Umbilical cord (tissue), 2 donors: ENCODE data around the gene AWAT2. TPM values are rescaled to one million over a fixed set of nuclear protein-coding genes. Genes with fewer than 3 reads are reported as not detected.
A peak's percentile ranks its signal among the peaks of the same experiment; 100 is the strongest.

ENCODE experiments used
- DNase-seq: peaks from one replicate; pipeline ENCODE4 v3.0.0-alpha.2; 2015; ENCODE audit warnings: low spot score
- total RNA-seq: library from RNA; depleted of rRNA; stranded (reverse); fragments of >200 nt; gene quantifications from one replicate; pipeline ENCODE4 v1.2.3, GENCODE V29; 2014; ENCODE audit warnings: low replicate concordance; ENCODE audit not compliant: insufficient read depth

Gene AWAT2
- 0.96 TPM for total RNA-seq

GRCh38 chrX:70049925-70050324 is at the start of gene AWAT2:
AWAT2 (minus strand) TSS chrX:70049938; CDS start chrX:70049932, 6 bp downstream.
- DNase-seq = no peak

- DNase-seq = no peak
Measured at GRCh38 chrX:70096052-70096451, 46.3 kb upstream of the AWAT2 start.

- no peak for DNase-seq
Measured at GRCh38 chrX:70092247-70092646, 42.5 kb upstream of the AWAT2 start.

GRCh38 chrX:70089604-70090297 is 40.0 kb upstream of the AWAT2 start:
- no peak for DNase-seq

- DNase-seq = no peak
Measured at GRCh38 chrX:70088751-70089150, 39.0 kb upstream of the AWAT2 start.

- peak; percentile 39 for DNase-seq
Measured at GRCh38 chrX:70087857-70088630, 38.3 kb upstream of the AWAT2 start.

- DNase-seq = no peak
Measured at GRCh38 chrX:70084592-70085240, 35.0 kb upstream of the AWAT2 start.

- DNase-seq = no peak
Measured at GRCh38 chrX:70082723-70083122, 33.0 kb upstream of the AWAT2 start.

- peak; percentile 5 for DNase-seq
Measured at GRCh38 chrX:70079870-70080269, 30.1 kb upstream of the AWAT2 start.

GRCh38 chrX:70079297-70079696 is 29.6 kb upstream of the AWAT2 start:
- no peak for DNase-seq

- DNase-seq = no peak
Measured at GRCh38 chrX:70066646-70067045, 16.9 kb upstream of the AWAT2 start.

- DNase-seq = no peak
Measured at GRCh38 chrX:70062961-70063550, 13.3 kb upstream of the AWAT2 start.

GRCh38 chrX:70062076-70062475 is 12.3 kb upstream of the AWAT2 start, which contains the start of gene OTUD6A:
OTUD6A (plus strand) TSS chrX:70062457; CDS start chrX:70062525, 68 bp downstream.
- no peak for DNase-seq

GRCh38 chrX:70054391-70054790 is 4.7 kb upstream of the AWAT2 start:
- no peak for DNase-seq

- no peak for DNase-seq
Measured at GRCh38 chrX:70052895-70053615, 3.3 kb upstream of the AWAT2 start.

- DNase-seq = no peak
Measured at GRCh38 chrX:70049406-70049805, 332 bp downstream of the AWAT2 start.

GRCh38 chrX:70046978-70047377 is 2.8 kb downstream of the AWAT2 start:
- no peak for DNase-seq

- no peak for DNase-seq
Measured at GRCh38 chrX:70044541-70045245, 5.0 kb downstream of the AWAT2 start.

- no peak for DNase-seq
Measured at GRCh38 chrX:70043685-70044084, 6.1 kb downstream of the AWAT2 start.
